GM21367 (cell line): ENCODE data around the gene CDK14.
A peak's percentile ranks its signal among the peaks of the same experiment; 100 is the strongest.
"Not testable (repeated sequence)": the region's sequence is repeated elsewhere in the genome, so short reads cannot be mapped to it uniquely, and the experiment has no call there.

Source experiments
- ATAC-seq: cut with Tn5 transposase; IDR thresholded peaks from one replicate; pipeline ENCODE4 v1.9.1; 2021; ENCODE audit not compliant: unreplicated experiment

Gene CDK14

DNA sequence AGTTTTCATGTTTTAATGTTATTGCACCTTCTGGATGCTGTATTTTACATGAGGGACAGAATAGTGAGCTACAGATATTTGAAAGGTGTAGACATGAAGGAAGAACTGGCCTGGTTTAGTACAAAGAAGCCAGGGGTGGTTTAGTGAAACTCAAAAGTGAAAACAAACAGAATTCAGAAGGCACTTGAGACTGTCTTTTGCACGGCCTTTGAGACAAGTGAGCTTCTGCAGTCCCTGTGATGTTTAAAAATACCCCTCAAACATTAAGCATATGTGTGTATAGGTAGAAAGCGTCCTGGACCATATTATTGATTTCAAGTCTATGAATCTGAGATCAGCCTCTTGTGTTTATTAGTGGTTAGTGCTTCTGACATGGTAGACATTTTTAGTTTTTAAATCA lies 118.9 kb downstream of the CDK14 start:
- peak; percentile 52 for ATAC-seq

DNA sequence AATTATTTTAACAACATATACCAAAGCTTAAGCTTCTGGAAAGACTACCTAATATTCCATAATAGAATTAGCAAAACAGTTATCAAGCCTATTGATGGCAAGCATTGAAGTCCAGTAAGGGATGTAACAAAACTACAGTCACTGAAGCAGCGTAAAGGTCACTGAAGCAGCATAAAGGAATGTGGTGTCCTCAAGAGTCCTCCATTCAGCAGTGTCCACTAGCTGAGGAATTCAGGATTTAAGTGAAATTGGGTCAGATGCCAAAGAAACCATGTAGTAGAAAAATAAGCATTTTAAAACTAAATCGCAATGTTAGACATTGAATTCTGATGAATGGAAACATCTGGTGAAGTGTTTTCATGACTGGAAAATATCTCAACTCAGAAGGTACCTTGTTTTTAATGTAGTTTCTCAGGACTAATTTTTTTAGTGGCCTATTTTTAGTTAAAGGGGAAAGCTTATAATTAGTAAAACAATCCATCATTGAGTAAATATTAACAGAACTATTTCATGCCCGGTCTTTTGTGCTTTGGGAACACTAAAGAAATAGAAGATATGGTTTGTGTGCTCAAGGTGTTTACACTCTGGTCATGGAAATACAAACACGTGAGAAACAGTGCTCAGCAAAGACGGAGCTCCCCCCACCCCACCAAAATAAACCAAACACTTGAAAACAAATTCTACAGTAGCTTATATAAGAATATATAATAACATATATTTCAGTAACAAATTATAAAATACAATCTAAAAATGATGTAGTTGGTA lies 121.4 kb downstream of the CDK14 start:
- ATAC-seq, result no peak

DNA sequence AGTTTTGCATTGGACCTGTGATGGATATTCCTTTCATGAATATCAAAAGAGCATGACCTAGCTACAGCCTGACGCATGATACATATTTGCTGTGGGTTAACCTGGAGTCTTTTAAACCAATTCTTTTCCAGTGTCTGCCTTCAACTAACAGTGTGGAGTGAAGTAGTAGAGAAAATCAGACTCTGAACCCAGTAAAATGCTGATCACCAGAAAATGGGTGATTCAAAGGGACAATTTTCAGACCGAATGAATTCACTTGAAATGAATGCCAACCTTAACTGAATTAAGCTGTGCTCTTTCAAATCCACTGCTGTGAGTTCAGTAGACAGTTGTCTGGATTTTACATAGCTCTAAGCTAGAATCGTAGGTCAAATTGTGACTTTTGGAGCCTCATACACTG lies 123.0 kb downstream of the CDK14 start:
- no peak for ATAC-seq

DNA sequence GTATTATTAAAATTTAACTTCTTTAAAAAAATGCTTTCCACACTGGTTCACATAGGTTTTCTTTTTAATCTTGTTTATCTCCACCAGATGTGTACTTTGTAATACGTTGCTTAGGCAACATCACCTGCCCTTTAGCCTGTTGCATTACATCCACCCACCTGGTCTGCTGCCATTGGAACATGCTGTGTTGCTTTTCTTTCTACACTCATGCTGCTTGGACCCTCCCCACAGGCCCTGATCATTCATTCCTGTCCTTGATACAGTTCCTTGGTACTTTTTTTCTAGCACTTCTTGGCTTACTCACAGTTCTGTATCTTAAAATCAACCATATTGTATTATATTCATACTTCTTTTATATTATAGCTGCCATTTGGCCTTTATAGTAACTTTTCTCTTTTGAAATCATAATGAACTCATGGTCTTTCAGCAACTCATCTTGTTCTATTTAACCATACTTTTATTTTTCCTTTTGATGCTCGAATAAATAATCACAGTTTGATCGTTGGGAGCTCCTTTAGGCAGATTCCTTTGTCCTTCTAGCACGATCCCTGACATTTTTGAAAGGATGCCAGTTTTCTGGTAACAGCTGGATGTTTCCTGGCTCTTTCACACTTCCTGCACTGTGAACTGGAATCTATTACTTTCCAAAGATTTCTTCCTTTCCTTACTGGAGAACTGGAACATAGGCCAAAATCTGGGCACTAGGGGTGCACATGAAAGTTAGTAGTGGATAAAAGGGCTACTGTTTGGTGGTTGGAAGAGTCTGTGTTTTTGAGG lies 125.1 kb downstream of the CDK14 start:
- no peak for ATAC-seq

DNA sequence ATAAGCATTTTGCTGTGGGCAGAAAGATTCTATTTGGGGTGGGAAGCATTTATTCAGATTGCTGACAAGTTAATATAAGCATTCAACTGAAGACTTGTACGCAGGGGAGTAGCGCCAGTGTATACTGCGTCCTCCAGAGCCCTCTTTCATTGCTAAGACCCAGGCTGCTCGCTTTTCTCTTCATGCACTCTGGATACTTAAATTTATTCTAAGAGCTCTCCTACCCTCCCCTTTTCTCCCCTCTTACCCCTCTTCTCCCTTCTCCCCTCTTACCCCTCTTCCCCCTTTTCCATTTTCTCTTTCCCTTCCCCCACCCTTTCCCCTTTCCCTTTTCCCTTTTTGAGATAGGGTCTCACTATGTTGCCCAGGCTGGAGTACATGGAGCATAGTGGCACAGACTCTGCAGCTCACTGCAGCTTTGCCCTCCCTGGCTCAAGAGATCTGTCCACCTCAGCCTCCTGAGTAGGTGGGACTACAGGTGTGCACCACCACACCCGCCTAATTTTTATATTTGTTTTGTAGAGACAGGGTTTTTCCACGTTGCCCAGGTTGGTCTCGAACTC lies 125.8 kb downstream of the CDK14 start:
- no peak for ATAC-seq

DNA sequence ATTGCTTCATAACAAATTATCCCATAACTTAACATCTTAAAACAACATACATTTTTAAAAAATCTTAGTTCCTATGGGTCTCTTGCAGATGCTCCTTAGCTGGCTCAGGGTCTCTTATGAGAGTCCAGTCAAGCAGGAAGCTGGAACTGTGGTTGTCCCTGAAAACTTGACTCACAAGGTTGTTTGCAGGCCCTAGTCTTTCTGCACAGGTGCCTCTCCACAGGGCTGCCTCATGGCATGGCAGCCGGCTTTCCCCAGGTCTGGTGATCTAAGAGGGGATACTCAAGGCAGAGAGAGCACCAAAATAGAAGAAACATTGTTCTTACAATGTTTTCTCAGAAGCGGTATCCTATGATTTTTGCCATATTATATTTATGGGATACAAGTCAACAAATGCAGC lies 127.1 kb downstream of the CDK14 start:
- ATAC-seq, result no peak

DNA sequence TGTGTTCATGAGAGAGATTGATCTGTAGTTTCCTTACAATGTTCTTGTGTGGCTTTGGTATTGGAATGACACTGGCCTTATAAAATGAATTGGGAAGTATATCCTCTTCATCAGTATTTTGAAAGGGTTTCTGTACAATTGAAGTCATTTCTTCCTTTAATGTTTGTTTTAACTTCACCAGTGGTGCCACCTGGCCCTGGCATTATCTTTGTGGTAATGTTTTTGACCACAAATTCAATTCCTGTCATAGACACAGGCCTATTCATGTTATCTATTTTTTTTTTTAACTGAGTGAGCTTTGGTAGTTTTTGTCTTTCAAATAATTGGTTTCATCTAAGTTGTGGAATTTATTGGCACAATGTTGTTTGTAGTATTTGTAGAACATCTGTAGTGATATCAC lies 127.7 kb downstream of the CDK14 start:
- ATAC-seq, result no peak

DNA sequence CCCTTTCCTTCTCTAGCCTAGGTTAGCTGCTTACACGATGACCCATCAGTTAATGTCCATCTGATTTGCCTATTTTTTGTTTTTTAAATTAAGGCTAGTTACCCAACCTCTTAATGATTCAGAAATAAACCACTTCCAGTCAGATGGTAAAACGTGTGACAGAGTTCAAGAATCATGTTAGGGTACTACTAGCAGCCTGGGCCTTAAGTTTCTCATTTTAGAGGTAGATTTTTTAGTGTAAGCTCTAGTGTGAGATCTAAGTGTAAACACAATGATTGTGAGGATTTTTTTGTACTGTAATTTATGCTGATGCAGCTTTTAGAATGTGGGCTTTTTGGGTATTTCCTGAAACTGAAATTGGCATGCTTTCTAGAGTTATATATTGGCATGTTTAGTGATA lies 130.0 kb downstream of the CDK14 start:
- ATAC-seq, result no peak

DNA sequence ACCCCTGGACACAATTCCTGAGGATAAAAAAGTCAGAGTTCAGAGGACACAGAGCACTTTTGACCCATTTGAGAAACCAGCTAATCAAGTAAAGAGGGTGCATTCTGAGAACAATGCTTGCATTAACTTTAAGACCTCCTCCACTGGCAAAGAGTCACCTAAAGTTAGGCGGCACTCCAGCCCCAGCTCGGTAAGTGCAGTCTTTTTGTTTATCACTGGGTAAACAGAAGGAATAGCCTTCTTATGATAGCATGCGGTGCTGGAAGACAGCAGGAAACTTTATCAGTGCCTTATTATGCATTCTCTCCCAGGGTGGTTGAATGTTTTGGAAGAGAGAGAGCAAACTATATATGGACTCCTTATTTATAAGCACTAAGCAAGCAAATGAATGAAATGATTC lies 130.5 kb downstream of the CDK14 start:
- no peak for ATAC-seq

DNA sequence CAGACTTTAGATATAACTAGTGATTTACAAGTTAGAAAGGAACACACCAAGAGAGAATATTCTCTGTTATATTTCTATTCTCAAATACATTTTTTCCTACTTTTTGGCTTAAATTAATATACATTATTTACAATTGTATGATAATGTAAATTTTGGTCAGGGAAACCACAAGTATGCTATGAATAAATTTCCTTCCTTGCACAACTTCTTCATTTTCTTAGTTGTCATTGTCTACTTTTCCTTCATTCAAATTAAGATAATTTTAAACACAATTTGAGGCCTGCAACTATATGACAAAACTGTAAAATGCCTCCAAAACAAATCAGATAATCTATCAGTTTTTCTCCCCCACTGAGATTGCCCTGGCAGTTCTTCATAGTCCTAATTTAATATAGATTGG lies 131.3 kb downstream of the CDK14 start:
- ATAC-seq, result no peak

DNA sequence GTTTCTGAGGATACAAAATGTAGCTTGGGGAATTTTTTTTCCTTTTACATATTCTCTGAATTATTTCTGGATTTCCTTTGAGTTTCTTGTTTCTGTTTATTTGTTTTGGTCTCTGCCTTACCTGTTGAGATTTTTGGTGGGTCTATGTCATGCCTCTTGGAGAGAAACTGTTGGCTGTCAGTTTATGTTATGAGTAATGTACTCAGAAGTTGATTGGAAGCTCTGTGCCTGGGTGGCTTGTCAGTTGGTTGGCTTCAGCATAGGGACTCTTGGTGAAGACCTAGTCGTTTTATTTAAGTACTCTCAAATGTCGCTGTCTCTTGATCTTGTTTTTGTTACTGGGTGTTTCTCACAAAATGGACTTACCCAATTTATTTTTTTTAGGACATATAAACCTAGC lies 132.4 kb downstream of the CDK14 start:
- peak; percentile 72 for ATAC-seq

DNA sequence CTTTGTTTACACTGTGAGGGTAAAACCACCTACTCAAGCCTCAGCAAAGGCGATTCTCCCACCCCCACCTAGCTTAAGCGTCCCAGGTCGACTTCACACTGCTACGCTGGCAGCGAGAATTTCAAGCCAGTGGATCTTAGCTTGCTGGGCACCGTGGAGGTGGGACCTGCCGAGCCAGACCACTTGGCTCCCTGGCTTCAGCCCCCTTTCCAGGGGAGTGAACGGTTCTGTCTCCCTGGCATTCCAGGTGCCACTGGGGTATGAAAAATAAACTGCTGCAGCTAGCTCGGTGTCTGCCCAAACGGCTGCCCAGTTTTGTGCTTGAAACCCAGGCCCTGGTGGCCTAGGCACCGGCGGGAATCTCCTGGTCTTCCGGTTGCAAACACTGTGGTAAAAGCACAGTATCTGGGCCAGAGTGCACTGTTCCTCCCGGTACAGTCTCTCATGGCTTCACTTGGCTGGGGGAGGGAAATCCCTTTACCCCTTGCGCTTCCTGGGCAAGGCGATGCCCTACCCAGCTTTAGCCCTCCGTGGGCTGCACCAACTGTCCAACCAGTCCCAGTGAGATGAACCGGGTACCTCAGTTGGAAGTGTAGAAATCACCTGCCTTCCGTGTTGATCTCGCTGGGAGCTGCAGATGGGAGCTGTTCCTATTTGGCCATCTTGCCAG lies 139.6 kb downstream of the CDK14 start:
- not testable (repeated sequence) for ATAC-seq

DNA sequence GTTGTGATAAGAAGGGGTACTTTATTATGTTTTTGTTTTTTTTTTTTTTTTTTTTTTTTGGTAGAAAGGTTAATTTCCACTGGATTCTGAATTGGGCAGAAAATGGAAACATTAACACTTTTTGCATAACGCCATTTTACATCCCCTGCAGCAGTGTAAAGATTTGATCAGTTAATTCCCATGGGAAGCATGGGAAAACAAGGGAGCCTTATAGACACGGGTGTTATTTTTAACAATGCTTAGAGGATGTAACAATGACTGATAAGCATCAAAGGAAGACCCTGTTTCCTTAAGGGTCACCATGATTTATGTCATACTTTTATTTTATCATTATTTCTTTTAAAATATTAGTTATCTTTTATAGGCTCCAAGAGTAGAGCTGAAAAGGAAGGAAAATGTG lies 140.2 kb downstream of the CDK14 start:
- no peak for ATAC-seq

DNA sequence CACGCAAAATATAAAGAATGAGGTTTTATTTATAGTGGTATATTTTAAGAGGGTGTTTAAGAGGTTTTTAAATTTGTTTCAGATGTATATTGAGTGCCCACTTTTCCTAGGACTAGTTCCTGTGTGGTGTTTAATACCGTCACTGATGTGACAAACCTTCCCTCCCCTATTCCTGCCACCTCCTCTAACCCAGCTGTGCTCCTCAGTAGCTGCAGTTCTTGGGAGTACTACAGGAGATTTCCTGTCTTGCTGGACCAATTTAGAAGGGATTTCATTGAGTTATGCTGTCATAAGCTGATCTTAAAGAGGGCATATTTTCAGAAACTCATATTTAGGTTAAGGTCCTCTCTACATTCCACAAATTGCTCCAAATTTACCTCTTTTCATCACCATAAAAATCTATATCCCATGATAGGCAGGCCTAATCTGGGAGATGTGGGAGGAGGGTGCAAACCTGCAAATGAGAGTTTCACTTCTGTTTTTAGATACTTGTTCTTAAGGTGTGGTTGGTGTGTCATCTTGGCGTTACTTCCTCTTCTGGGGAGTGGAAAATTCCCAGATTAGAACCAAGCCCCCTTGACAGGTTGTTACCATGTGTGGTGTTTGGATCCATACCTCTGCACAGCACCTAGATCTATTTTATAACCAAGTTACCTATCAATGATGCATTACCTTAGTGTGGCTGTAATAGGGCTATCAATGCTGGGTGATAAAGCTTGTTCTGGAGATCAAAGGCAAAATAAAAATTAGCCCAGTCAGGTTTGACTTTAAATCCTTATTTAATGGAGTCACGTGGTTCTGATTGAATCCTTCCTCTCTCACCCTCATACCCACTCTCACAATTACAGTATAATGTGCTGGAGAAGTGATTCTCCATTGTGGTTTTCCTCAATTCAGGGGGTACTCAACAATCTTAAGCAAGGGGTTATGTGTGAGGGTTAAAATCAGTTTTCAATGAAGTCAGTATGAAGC lies 141.1 kb downstream of the CDK14 start:
- ATAC-seq, result peak; percentile 95

DNA sequence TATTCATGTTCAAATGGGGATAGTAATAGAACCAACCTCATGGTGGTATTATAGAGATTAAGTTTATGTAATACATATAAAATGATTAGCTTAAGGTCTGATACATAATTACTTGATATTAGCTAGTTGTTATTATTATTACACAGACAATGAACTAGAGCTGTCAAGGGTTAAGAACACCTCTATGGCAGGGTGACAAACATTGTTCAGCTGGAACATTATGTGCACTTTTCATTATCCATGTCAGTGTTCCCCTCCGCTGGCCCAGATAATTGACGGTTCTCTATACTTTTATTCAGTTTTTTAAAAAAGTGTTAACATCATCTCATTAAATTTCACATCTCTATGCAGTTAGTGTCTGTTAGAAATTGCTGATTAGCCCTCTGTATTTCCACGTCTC lies 142.1 kb downstream of the CDK14 start:
- ATAC-seq, result no peak

DNA sequence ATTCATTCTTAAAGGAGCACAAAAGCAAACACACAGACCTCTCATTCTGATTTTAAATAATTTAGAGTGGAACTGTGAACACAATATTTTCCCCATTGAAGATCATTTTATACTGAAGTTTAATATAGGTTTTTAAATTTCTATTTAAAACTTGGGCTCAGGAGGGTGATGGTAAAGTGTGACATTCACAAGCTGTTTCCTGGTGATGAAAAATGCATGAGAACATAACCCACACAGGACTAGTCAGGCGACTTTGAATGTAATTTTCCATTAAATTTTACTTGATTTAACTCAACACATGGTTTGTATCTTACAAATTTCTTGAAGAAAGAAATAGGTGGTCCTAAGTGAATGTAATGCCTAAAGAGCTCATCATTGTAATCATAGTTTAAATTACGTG lies 143.6 kb downstream of the CDK14 start:
- ATAC-seq, result no peak

DNA sequence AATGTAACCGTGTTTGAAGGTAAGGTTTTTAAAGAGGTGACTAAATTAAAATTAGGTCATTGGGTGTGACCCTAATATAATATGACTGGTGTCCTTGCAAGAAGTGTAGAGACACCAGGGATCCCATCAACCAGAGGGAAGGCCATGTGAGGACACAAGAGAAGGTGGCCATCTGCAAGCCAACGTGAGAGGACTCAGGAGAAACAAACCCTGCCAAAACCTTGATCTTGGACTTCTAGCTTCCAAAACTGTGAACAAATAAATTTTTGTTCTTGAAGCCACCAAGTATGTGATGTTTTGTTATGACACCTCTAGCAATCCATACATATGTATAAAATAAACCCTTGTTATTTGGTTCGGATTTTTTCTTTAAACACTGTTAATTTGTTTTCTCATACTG lies 144.3 kb downstream of the CDK14 start:
- no peak for ATAC-seq

DNA sequence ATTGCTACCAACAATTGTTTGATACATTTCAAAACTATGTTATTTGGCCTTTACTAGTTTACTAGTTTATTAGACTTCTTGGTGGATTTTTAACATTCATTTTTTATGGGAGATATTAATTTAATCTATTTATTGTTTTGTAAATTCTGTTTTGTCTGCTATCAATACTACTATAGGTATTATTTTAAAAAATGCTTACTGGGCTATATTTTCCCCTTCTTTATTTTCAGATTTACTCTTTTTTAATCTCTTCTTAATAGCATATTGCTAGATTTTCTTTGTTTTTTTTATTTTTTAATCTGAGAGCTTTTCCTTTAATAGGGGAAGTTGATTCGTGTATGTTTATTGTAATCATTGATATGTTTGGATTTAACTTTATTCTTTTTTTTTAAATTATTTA lies 147.5 kb downstream of the CDK14 start:
- ATAC-seq, result no peak

DNA sequence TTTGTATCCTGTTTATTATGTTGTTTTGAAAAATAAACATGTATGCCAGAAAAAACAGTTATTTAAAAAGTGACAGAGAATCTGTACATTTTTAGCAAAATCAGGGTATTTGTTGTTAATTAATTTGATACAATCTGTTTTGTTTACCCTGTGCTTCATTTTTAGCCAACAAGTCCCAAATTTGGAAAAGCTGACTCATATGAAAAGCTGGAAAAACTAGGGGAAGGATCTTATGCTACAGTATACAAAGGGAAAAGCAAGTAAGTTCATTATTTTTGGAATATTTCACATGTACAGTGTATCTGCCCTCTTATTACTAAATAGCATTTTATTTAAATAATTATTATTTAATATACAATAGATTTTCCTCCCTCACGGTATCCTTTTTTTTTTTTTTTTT lies 151.4 kb downstream of the CDK14 start:
- ATAC-seq, result no peak

DNA sequence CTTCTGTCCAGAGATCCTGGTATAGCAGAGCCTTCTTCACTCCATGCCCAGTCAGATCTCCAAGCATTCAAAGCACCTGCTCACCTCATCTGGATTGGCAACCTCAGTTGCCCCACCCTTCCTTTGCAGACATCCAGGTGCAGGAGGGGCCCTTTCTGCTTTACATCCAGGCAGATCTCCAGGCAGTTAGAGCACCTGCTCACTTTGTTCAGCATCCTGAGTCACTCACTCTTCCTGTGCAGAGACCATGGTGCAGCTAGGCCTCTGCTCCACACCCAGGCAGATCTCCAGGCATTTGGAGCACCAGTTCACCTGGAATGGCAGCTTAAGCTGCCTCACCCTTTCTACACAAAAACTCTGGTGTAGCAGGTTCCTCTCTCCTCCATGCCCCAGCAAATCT lies 153.1 kb downstream of the CDK14 start:
- ATAC-seq, result no peak

DNA sequence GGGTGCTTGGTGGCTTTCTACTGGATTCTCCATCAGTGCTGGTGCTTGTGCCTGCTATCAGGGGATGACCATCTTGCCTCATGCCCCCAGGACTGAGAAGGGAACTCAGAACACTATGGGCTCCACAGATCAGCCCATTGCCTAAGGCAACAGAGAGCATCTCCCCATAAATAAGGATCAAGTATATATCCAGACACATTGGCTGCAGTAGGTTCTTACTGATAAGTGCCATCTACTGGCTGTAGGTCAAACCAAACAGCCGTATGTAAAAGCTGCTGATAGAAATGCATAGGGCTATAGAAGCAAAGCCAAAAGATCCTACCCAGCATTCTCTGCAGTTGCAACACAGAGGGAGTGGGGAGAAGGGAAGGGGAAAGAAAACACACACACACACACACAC lies 153.7 kb downstream of the CDK14 start:
- ATAC-seq, result peak; percentile 83
